Endothelial cell of umbilical vein (primary cell): Measurements from ENCODE around the gene TSPAN18. TPM values are rescaled to one million over a fixed set of nuclear protein-coding genes. Genes with fewer than 3 reads are reported as not detected.

Source experiments
- BruUV-seq: library from RNA; stranded (reverse); fragments of 400-500 nt; replicated peaks from 2 replicates; lab custom pipeline; 2021; lab: Mats Ljungman, UMichigan
- CTCF ChIA-PET: fragments of 300-600, 350-600 bp; sonication (Branson Sonifier 250); formaldehyde crosslinking; loops from one replicate; lab custom pipeline; 2021; ENCODE audit warnings: antibody characterized with exemption, inconsistent platforms; lab: Charles Lee
- POLR2A ChIA-PET: fragments of 300-600, 350-600 bp; sonication (Branson Sonifier 250); formaldehyde crosslinking; loops from one replicate; lab custom pipeline; 2021; ENCODE audit warnings: antibody characterized with exemption, inconsistent platforms; lab: Charles Lee
- DNase-seq: peaks from one replicate; pipeline ENCODE4 v3.0.0-alpha.2; 2011; ENCODE audit warnings: low read depth, low spot score
- FAIRE-seq: peaks from 2 replicates; lab custom pipeline; 2011; peaks lifted over from hg19 to GRCh38; lab: Jason Lieb, UNC
- H2AFZ ChIP-seq: 2 replicates; pipeline ENCODE4 v1.6.0; 2012; ENCODE audit warnings: low read depth, low read length, control low read depth, inconsistent platforms
- H3K27ac ChIP-seq: 2 replicates; pipeline ENCODE4 v1.5.1; 2011; ENCODE audit warnings: low read depth, mild to moderate bottlenecking, control low read depth, low read length, moderate library complexity; ENCODE audit not compliant: insufficient read depth
- H3K27me3 ChIP-seq, 2 experiments: 2 replicates each; pipeline versions ENCODE4 v1.6.0 to v1.6.1; 2011; ENCODE audit warnings: low read length in 2 of 2, mixed read lengths in 1 of 2; ENCODE audit not compliant: control insufficient read depth in 2 of 2, insufficient read depth in 2 of 2
- H3K36me3 ChIP-seq, 2 experiments: 2 replicates in 1 of 2; 3 replicates in 1 of 2; pipeline ENCODE4 v1.5.1; 2011; ENCODE audit warnings: low read length in 2 of 2, mild to moderate bottlenecking in 1 of 2, moderate library complexity in 1 of 2; ENCODE audit not compliant: control insufficient read depth in 2 of 2, insufficient read depth in 2 of 2; ENCODE audit errors: extremely low read depth in 1 of 2
- H3K4me1 ChIP-seq: 3 replicates; pipeline ENCODE4 v1.5.1; 2011; ENCODE audit warnings: mild to moderate bottlenecking, low read length; ENCODE audit not compliant: control insufficient read depth, insufficient read depth; ENCODE audit errors: extremely low read depth
- H3K4me2 ChIP-seq: 2 replicates; pipeline ENCODE4 v1.6.1; 2011; ENCODE audit warnings: low read length, control low read depth, mixed read lengths; ENCODE audit not compliant: insufficient read depth
- H3K4me3 ChIP-seq, 3 experiments: fragments of 200-600 bp in 1 of 3; sonication (generic), shearing (Covaris generic) in 1 of 3; replicated peaks in 1 of 3; 2 replicates each; pipeline ENCODE4 v1.5.1; 2011 to 2016; ENCODE audit warnings: control low read depth in 3 of 3, low read length in 3 of 3, mild to moderate bottlenecking in 2 of 3, inconsistent platforms in 1 of 3, low read depth in 1 of 3, moderate library complexity in 1 of 3; ENCODE audit not compliant: insufficient read depth in 1 of 3
- H3K79me2 ChIP-seq: 2 replicates; pipeline ENCODE4 v1.6.0; 2012; ENCODE audit warnings: low read length, inconsistent platforms; ENCODE audit not compliant: control insufficient read depth, insufficient read depth
- H3K9ac ChIP-seq: replicated peaks from 2 replicates; pipeline ENCODE3; 2011; ENCODE audit warnings: low read length, control low read depth; ENCODE audit not compliant: insufficient read depth; ENCODE audit errors: extremely low read depth
- H3K9me1 ChIP-seq: replicated peaks from 3 replicates; pipeline ENCODE4 v1.6.0; 2011; ENCODE audit warnings: mild to moderate bottlenecking, low read length; ENCODE audit not compliant: control insufficient read depth, insufficient read depth; ENCODE audit errors: extremely low read depth
- H3K9me3 ChIP-seq: replicated peaks from 2 replicates; pipeline ENCODE4 v1.5.1; 2012; ENCODE audit warnings: low read length, inconsistent platforms; ENCODE audit not compliant: control insufficient read depth, insufficient read depth
- H4K20me1 ChIP-seq: replicated peaks from 2 replicates; pipeline ENCODE3; 2011; ENCODE audit warnings: mild to moderate bottlenecking, low read length; ENCODE audit not compliant: control insufficient read depth, insufficient read depth; ENCODE audit errors: extremely low read depth
- EZH2 ChIP-seq: IDR thresholded peaks from 2 replicates; pipeline ENCODE4 v1.6.1; 2012; ENCODE audit warnings: borderline replicate concordance, low read depth, mild to moderate bottlenecking, moderate library complexity, low read length, inconsistent platforms; ENCODE audit not compliant: severe bottlenecking
- FOS ChIP-seq: IDR thresholded peaks from 2 replicates; pipeline ENCODE4 v1.6.1; 2011; ENCODE audit warnings: mild to moderate bottlenecking, low read length, moderate library complexity, borderline replicate concordance; ENCODE audit not compliant: insufficient read depth
- GATA2 ChIP-seq: IDR thresholded peaks from 2 replicates; pipeline ENCODE4 v1.7.0; 2011; ENCODE audit warnings: low read depth, mild to moderate bottlenecking, moderate library complexity, mixed read lengths, low read length; ENCODE audit not compliant: insufficient read length, insufficient read depth
- JUN ChIP-seq: IDR thresholded peaks from 2 replicates; pipeline ENCODE4 v1.6.1; 2011; ENCODE audit warnings: borderline replicate concordance, low read depth; ENCODE audit not compliant: insufficient read length, insufficient read depth
- MYC ChIP-seq: IDR thresholded peaks from one replicate; pipeline ENCODE4 v1.6.1; 2011; ENCODE audit warnings: mild to moderate bottlenecking, low read depth, low read length
- POLR2A ChIP-seq: IDR thresholded peaks from 2 replicates; pipeline ENCODE4 v1.6.1; 2012; ENCODE audit warnings: low read depth, mild to moderate bottlenecking, control low read depth, low read length
- POLR2AphosphoS5 ChIP-seq: IDR thresholded peaks from 2 replicates; pipeline ENCODE4 v1.6.1; 2012; ENCODE audit warnings: low read depth, mild to moderate bottlenecking, control low read depth, low read length, moderate library complexity; ENCODE audit not compliant: insufficient read depth
- dilution Hi-C: fragments of 300-500 bp; cut with MboI; formaldehyde crosslinking; loops from one replicate; pipeline ENCODE4 v1.15.0; 2019; ENCODE audit warnings: low sequenced_read_pairs; ENCODE audit not compliant: extremely low pct_ligation_motif_present
- intact Hi-C: fragments of 100-400 bp; cut with micrococcal nuclease; formaldehyde crosslinking; loops from one replicate; pipeline ENCODE4 v1.10.0; 2022
- polyA plus RNA-seq, 4 experiments: library from polyadenylated mRNA; depleted of rRNA in 3 of 4; stranded (reverse) in 3 of 4; unstranded in 1 of 4; fragments of >200 nt; gene quantifications; 2 replicates each; pipeline versions ENCODE4 v1.2.1 to v1.2.3, GENCODE V29; 2011 to 2012; ENCODE audit warnings: missing spikeins in 1 of 4
- total RNA-seq: library from RNA; stranded (reverse); gene quantifications from 2 replicates; pipeline ENCODE4 v1.2.3, GENCODE V29; 2021
- TF ChIP-seq, protein P1 (sequence below): IDR thresholded peaks from 2 replicates; pipeline ENCODE4 v1.6.1; 2011; ENCODE audit not compliant: insufficient read depth, insufficient read length
- TF ChIP-seq, protein P2 (sequence below), 2 donors: IDR thresholded peaks; 1 replicate in 1 of 2; 2 replicates in 1 of 2; pipeline ENCODE4 v1.5.1; 2011; ENCODE audit warnings: low read length in 2 of 2, mild to moderate bottlenecking in 2 of 2, moderate library complexity in 2 of 2, control low read depth in 1 of 2, inconsistent platforms in 1 of 2, low read depth in 1 of 2; ENCODE audit not compliant: insufficient read depth in 1 of 2; ENCODE audit errors: extremely low read depth in 1 of 2

TSPAN18 gene
- total and polyA plus RNA-seq, 2 donors (not counting 3 experiments of a cell fraction or from before 2014, with no cell fraction given) = 32.2 to 118 TPM

DNA sequence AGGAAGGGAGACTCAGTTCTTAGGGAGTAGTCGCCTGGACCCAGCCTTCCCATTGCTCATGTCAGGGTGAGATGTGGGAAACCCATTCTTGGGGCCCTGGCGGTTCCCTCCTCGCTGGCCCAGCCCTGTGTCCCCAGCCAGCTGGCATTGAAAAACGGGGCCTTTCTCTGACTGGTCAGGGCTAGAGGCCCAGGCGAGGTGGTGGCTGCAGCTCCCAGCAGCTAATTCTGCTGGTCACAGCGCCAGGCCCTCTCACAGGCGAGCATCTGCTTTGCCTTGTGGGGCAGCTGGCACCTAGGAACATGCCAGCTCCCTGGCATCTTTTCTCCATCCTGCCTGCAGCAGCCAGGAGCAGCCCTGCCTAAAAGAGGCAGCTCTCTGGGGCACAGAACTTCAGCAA lies 20.1 kb downstream of the TSPAN18 start:
- Histone ChIP-seq H3K36me3 (no peaks in the 10 kb centered on the region), H2AFZ (no peak overlapping the region), H3K9me3 (no peaks in the 10 kb centered on the region), H3K9ac (no peak overlapping the region), H3K4me1 (peaks cover 7% of the 10 kb centered on the region), H3K27ac (no peak overlapping the region), H3K9me1 (no peaks in the 10 kb centered on the region), H3K27me3 (no peaks in the 10 kb centered on the region), H4K20me1 (peaks cover under 1% of the 10 kb centered on the region), H3K4me2 (no peak overlapping the region), H3K79me2 (no peaks in the 10 kb centered on the region), H3K4me3 (no peak overlapping the region)
- ChIA-PET CTCF (interaction anchor here (0.9 to 1.7 kb wide), 8 partner anchors 14 to 125 kb away, joined by 3 to 5 read pairs (median 3); no protein-coding TSS in a partner anchor), POLR2A (no interaction called here)
- intact Hi-C loops = no loop called here
- TF ChIP-seq GATA2 (no peak), FOS (no peak), POLR2A (no peak)
- TF ChIP-seq, protein P1, sequence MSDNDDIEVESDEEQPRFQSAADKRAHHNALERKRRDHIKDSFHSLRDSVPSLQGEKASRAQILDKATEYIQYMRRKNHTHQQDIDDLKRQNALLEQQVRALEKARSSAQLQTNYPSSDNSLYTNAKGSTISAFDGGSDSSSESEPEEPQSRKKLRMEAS = no peak
- dilution Hi-C loops = no loop called here
- no peak for FAIRE-seq
- no TSS peak for BruUV-seq
- no peak for DNase-seq

DNA sequence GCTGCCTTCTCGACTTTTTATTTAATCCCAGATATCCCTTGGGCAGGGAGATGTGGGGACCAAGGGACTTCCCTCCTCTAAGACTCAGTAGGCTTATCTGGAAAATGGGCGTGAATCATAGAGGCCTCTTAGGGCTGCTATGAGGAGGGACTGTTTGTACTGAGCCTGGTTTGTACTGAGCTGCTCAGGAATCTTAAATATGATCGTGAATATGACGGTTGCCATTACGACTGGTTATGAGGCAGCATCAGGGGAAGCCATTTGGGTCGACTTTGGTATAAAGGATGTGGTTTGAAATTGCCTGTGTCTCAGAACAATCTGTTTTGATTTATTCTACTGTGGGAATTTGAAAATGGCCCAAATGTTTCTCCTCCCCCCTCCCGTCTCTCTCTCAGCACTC lies 20.6 kb downstream of the TSPAN18 start:
- H3K9me3 ChIP-seq = no peaks in the 10 kb centered on the region
- H4K20me1 ChIP-seq = peaks cover 2% of the 10 kb centered on the region
- no peak for TF ChIP-seq POLR2AphosphoS5
- TF ChIP-seq POLR2A = no peak
- TF ChIP-seq, protein P1 = no peak
- TF ChIP-seq FOS = no peak
- no peak for TF ChIP-seq MYC
- TF ChIP-seq JUN = no peak
- no peak for TF ChIP-seq EZH2
- TF ChIP-seq, protein P2, sequence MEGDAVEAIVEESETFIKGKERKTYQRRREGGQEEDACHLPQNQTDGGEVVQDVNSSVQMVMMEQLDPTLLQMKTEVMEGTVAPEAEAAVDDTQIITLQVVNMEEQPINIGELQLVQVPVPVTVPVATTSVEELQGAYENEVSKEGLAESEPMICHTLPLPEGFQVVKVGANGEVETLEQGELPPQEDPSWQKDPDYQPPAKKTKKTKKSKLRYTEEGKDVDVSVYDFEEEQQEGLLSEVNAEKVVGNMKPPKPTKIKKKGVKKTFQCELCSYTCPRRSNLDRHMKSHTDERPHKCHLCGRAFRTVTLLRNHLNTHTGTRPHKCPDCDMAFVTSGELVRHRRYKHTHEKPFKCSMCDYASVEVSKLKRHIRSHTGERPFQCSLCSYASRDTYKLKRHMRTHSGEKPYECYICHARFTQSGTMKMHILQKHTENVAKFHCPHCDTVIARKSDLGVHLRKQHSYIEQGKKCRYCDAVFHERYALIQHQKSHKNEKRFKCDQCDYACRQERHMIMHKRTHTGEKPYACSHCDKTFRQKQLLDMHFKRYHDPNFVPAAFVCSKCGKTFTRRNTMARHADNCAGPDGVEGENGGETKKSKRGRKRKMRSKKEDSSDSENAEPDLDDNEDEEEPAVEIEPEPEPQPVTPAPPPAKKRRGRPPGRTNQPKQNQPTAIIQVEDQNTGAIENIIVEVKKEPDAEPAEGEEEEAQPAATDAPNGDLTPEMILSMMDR (IDR thresholded peaks at IDR 0.05; ENCODE audit: extremely low read depth in 1 of 2, insufficient read depth in 1 of 2, low read depth in 1 of 2, low read length in 2 of 2) = no peak
- TF ChIP-seq GATA2 = no peak
- no peaks in the 10 kb centered on the region for H3K9me1 ChIP-seq
- ChIA-PET CTCF (interaction anchor here (0.9 to 1.7 kb wide), 7 partner anchors 14 to 125 kb away, joined by 3 to 5 read pairs (median 3); no protein-coding TSS in a partner anchor), POLR2A (no interaction called here)
- H3K79me2 ChIP-seq = no peaks in the 10 kb centered on the region
- no peaks in the 10 kb centered on the region for H3K36me3 ChIP-seq
- no TSS peak for BruUV-seq
- dilution Hi-C loops (no loop called here), intact Hi-C loops (no loop called here)
- H3K4me3 ChIP-seq = no peak overlapping the region
- H2AFZ ChIP-seq = no peak overlapping the region
- H3K27me3 ChIP-seq = no peaks in the 10 kb centered on the region
- DNase-seq (no peak), FAIRE-seq (no peak)
- no peak overlapping the region for H3K27ac ChIP-seq
- no peak overlapping the region for H3K4me2 ChIP-seq
- peaks cover 7% of the 10 kb centered on the region for H3K4me1 ChIP-seq
- H3K9ac ChIP-seq = no peak overlapping the region
